ENCODE measurements around the gene MRPS15. TPM values are rescaled to one million over a fixed set of nuclear protein-coding genes. Genes with fewer than 3 reads are reported as not detected.
A peak's percentile ranks its signal among the peaks of the same experiment; 100 is the strongest.

MRPS15 gene
- total RNA-seq, 4 donors from 2014 or later: 19.5 to 59.5 (median 42.4) TPM

- no peaks in the 10 kb centered on the region for H3K27me3 ChIP-seq
- H3K9me3 ChIP-seq: no peaks in the 10 kb centered on the region
- H3K27ac ChIP-seq: no peak overlapping the region
- no peak for DNase-seq
- intact Hi-C loops (cut with DNase I; ENCODE audit: low total_unique reads): no loop called here
- TF ChIP-seq CTCF (IDR thresholded peaks at IDR 0.05) (no peak), POLR2A (IDR thresholded peaks at IDR 0.05) (no peak), EP300 (IDR thresholded peaks at IDR 0.05; ENCODE audit: low read depth) (no peak), POLR2AphosphoS5 (IDR thresholded peaks at IDR 0.05) (no peak)
- WGBS, 2 donors (ENCODE audit: low coverage in 1 of 2): 95 to 96% methylated on average over 6 of the region's 6 CpGs
- peaks cover 3 to 15% (median 8%) of the 10 kb centered on the region in 4 donors for H3K4me1 ChIP-seq
- in situ Hi-C loops (cut with MboI; ENCODE audit: low pct_ligation_motif_present in 1 of 4, low pct_unique_long_range_greater_than_20kb in 1 of 4, low sequenced_read_pairs in 3 of 4): no loop called here
- peaks cover 0 to 17% (median 10%) of the 10 kb centered on the region in 4 donors for H3K36me3 ChIP-seq
- no peak overlapping the region for H3K4me3 ChIP-seq
Observed at GRCh38 chr1:36453600-36454388, 10.4 kb downstream of the MRPS15 start.

- H3K4me3 ChIP-seq: no peak overlapping the region
- no peak overlapping the region for H3K27ac ChIP-seq
- TF ChIP-seq EP300 (IDR thresholded peaks at IDR 0.05; ENCODE audit: low read depth) (no peak), CTCF (IDR thresholded peaks at IDR 0.05) (no peak), POLR2AphosphoS5 (IDR thresholded peaks at IDR 0.05) (no peak), POLR2A (IDR thresholded peaks at IDR 0.05) (no peak)
- no peaks in the 10 kb centered on the region for H3K27me3 ChIP-seq
- in situ Hi-C loops (cut with MboI; ENCODE audit: low pct_ligation_motif_present in 1 of 4, low pct_unique_long_range_greater_than_20kb in 1 of 4, low sequenced_read_pairs in 3 of 4): no loop called here
- intact Hi-C loops (cut with DNase I; ENCODE audit: low total_unique reads): no loop called here
- H3K36me3 ChIP-seq: peaks cover 0 to 17% (median 8%) of the 10 kb centered on the region in 4 donors
- WGBS, 2 donors (ENCODE audit: low coverage in 1 of 2): 83% methylated on average over 3 of the region's 3 CpGs; no CpG with 5 or more reads in 1 of the 2 donors
- H3K4me1 ChIP-seq: peaks cover 3 to 15% (median 8%) of the 10 kb centered on the region in 4 donors
- no peak for DNase-seq
- H3K9me3 ChIP-seq: no peaks in the 10 kb centered on the region
Observed at GRCh38 chr1:36453051-36453450, 11.1 kb downstream of the MRPS15 start.

- no peak for DNase-seq
- H3K4me1 ChIP-seq: peaks cover 3 to 15% (median 8%) of the 10 kb centered on the region in 4 donors
- intact Hi-C loops (cut with DNase I; ENCODE audit: low total_unique reads): no loop called here
- H3K4me3 ChIP-seq: peak overlapping the region; percentile 47 to 66 (median 62)
- in situ Hi-C loops (cut with MboI; ENCODE audit: low pct_ligation_motif_present in 1 of 4, low pct_unique_long_range_greater_than_20kb in 1 of 4, low sequenced_read_pairs in 3 of 4): no loop called here
- TF ChIP-seq CTCF (IDR thresholded peaks at IDR 0.05): no peak
- no peak for TF ChIP-seq POLR2A (IDR thresholded peaks at IDR 0.05)
- TF ChIP-seq EP300 (IDR thresholded peaks at IDR 0.05; ENCODE audit: low read depth): no peak
- TF ChIP-seq POLR2AphosphoS5 (IDR thresholded peaks at IDR 0.05): no peak
- H3K36me3 ChIP-seq: peaks cover 0 to 10% (median 5%) of the 10 kb centered on the region in 4 donors
- 39% methylated on average over 18 of the region's 18 CpGs; no CpG with 5 or more reads in 1 of the 2 donors for WGBS, 2 donors (ENCODE audit: low coverage in 1 of 2)
- H3K27me3 ChIP-seq: no peaks in the 10 kb centered on the region
- H3K27ac ChIP-seq: peak overlapping the region; percentile 94 to 96 (median 94)
- H3K9me3 ChIP-seq: no peaks in the 10 kb centered on the region
Observed at GRCh38 chr1:36450919-36451305, 13.3 kb downstream of the MRPS15 start.

DNA sequence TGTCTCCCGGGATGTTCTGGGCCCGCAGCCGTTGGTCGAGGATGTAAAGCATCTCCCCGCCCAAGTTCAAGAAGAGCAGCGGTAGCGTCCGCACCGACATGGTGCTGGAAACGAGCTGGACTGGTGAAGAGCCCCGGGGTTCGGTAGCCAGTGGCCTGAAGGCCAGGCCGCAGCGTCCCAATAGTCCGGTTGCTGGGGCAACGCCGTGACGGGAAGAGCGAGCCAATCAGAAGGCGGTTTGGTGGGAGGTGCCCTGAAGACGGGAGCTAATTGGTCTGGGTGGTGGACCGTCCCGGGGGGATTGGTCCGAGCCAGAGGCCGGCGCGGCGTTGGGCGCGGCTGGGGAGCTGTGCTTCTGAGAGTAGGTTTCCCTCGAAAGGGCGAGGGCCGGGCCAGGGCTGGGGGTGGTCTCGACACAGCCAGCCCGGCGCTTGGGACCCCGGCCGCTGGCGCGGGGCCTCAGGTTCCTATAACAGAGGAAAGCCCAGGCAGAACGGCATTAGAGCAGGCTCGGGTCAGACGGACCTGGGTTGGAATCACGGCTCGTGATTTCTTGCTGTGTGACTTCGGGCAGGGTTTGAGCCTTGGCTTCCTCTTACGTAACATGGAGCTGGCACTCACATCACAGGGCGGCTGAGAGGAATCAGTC lies 13.8 kb downstream of the MRPS15 start, which contains the start of gene OSCP1:
TSS of gene OSCP1 (minus strand) at position 182 of the 649 bp plus-strand sequence. CDS start at position 100, 82 bp downstream.
- no peaks in the 10 kb centered on the region for H3K27me3 ChIP-seq
- intact Hi-C loops (cut with DNase I; ENCODE audit: low total_unique reads): no loop called here
- no peaks in the 10 kb centered on the region for H3K9me3 ChIP-seq
- peak within 1 kb of the TSS; percentile 94 to 96 (median 94) for H3K27ac ChIP-seq
- peaks cover 0 to 5% (median 2%) of the 10 kb centered on the region in 4 donors for H3K36me3 ChIP-seq
- peak; percentile 96 for DNase-seq
- in situ Hi-C loops (cut with MboI; ENCODE audit: low pct_ligation_motif_present in 1 of 4, low pct_unique_long_range_greater_than_20kb in 1 of 4, low sequenced_read_pairs in 3 of 4): no loop called here
- H3K4me1 ChIP-seq: peaks cover 3 to 15% (median 8%) of the 10 kb centered on the region in 4 donors
- peak; percentile 89 to 94 (median 92) for TF ChIP-seq POLR2AphosphoS5 (IDR thresholded peaks at IDR 0.05)
- TF ChIP-seq POLR2A (IDR thresholded peaks at IDR 0.05): peak; percentile 88
- TF ChIP-seq EP300 (IDR thresholded peaks at IDR 0.05; ENCODE audit: low read depth): no peak
- no peak for TF ChIP-seq CTCF (IDR thresholded peaks at IDR 0.05)
- H3K4me3 ChIP-seq: peak within 1 kb of the TSS; percentile 47 to 66 (median 62)
- WGBS, 2 donors (ENCODE audit: low coverage in 1 of 2): 1% methylated on average over 48 of the region's 48 CpGs; no CpG with 5 or more reads in 1 of the 2 donors
